NK-92 (cell line): Measurements from ENCODE around the gene PLPP3.

Experiments used
- DNase-seq: peaks from one replicate; lab custom pipeline; 2025; ENCODE audit not compliant: unreplicated experiment; lab: John Stamatoyannopoulos, UW

PLPP3 gene

DNA sequence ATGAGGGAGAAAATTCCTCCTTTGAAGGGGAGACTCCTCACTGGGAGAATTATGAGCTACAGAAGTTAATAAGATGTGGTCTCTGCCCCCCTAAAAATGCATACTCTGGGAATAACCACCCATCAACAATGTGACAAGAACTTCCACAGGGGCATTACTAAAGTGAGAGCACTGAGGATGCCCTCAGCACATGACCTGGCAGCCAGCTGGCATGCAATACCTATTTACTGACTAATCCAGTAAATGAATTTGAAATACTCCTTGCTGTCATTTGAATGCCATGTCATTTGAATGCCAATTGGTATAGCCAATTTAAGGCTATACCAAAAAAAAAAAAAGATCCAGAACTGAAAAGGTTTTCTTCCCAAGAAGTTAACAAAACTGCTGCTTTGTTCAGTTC lies 30.8 kb downstream of the PLPP3 start:
- DNase-seq = no peak

DNA sequence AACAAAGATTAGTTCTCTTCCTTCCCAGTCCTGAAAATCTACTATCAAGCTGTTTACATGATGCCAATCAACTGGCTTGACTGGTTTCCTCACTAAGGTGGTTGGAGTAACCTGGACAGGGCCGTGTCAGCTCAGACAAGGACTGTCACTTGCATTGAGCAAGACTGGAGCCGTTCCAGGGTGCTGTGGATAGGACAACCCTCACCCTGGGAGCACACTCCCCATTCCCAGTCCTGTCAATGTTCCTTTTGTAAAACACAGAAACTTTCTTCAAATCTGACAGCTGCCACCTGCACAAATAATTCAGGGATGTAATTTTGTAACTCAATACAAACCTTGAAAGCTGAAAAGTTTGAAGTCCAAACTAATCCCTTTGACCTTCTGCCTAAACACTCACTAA lies 31.4 kb downstream of the PLPP3 start:
- DNase-seq = no peak

DNA sequence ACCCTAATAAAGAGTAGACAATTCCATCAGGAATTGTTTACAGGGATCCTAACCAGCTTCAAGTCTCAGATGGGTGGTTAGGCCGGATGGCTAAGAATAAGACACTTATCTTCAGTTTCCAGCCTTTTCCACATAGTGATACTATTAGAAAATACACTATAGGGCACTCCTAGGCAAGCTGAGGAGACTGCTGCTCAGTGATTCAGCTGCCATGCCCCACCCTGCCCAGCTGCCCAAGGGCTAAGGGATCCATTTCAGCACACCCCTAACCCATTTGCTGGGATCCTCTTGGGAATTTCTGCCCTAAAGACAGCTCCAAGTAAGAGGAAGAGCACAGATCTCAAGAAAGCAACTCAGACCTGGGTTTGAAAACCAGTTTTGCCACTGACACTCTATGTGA lies 31.9 kb downstream of the PLPP3 start:
- DNase-seq = no peak

DNA sequence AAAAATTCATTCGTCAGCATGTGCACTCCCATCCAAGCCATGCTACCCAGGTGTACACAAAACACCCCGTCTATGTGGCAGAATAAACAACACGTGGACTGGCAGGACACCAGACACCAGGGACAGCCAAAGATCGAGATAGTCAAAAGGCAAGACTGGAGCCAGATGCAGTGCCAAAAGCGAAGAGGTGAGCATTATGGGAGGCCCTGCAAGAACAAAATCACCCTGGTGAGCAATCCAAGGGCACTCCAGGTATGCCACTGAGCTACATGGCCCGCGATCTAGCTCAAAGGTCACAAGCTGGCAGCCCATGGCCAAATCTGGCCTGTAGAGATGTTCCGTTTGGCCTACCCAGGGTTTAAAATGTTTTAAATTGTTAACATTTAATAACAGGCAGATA lies 33.7 kb downstream of the PLPP3 start:
- DNase-seq = no peak

DNA sequence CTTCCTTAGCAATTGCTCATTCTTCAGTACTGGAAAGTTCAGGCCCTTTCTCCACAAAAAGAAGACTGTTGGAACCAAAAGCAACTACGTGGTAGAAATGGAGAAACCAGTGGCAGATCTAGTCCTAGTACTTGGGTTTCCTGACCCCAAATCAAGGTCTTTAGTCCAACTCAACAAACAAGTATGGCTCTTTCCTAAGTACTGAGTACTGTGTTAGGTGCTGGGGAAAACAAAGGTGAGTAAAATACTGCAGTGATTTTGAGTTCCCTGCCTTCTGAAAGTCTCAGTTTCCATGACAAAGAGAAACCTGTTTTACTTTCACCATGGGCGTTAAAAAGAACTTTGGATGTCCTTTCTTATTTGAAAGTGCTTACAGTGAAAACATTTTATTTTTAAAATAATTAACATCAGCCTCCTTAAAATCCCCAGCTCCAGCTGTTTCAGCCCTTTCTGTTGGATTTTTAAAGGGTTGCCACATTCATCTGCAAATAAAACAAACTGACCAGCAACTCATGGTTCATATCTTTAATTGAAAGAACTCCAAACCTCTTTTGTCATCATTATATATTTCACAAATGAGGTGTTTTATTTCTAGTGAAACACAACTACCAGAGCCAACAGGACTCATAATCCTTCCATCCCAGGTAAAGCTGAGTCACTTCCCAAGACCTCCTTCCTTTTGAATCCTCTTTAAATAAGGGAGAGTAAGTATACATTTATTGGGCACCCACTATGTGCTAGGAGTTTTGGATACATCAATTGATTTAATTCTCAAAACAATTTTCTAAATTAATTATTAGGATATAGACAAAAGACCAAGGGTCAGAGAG lies 35.4 kb downstream of the PLPP3 start:
- no peak for DNase-seq

DNA sequence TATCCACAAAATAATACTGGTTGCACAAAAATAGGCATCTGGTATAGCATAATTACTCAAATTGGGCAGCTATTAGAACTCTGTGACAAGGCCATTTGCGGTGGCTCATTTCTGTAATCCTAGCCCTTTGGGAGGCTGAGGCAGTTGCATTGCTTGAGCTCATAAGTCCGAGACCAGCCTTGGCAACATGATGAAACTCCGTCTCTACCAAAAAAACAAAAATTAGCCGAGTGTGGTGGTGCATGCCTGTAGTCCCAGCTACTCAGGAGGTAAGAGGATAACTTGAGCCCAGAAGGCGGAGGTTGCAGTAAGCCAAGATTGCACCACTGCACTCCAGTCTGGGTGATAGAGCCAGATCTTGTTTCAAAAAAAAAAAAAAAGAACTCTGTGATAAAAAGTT lies 36.7 kb downstream of the PLPP3 start:
- DNase-seq = no peak

DNA sequence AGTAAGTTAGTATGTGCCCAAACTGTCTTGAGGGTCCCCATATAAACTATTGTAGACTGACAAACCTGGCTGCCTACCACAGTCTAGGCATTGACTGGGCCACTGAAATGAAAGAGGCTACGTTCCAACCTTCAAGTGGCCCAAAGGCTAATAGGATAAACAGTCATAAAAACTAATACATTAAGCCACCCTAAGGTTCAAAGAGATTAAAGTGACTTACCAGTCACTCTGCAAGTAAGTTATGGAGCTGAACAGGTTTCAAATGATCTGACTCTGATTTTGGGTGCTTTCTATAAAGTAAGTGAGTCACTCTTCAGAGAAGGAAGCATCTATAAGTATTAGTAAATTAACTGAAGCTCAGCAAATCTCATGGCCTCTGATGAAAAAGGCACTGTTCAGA lies 38.0 kb downstream of the PLPP3 start:
- DNase-seq = no peak

DNA sequence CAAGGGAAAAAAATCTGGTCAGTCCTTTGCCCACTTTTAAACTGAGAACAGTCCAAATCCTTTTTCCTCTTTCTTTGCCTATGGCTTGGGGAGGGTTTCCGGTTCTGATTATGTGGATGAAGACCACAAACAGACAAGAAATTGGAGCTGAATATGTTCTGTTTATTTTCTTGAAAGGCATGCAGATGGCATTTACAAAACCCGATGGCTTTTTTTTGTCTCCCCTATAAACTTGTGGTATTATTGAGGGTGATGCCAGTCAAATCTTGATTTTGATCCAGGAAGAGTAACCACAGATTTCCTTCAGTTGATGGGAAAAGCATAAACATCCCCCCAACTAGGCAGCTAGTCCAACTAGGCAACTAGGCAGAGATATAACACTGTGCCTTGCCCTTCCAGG lies 38.9 kb downstream of the PLPP3 start:
- no peak for DNase-seq

DNA sequence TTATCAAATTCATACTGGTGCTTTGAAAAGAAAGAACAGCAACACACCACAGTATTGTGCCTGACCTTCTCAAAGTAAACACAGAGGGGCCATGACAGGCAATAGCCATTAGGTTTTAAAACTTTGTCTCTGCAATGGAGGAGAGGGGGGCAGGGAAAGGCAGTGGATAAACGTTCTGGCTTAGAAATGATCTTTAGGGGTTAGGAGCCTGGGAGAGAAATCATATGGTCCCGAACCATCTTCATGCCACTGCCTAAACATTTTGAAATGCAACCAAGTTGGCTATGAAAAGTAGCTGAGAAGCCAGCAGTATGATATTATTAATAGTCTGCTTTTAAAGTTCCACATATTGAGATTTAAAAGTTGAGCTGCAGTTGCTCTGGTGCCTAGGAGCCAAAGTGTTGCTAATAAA lies 39.8 kb downstream of the PLPP3 start:
- no peak for DNase-seq

DNA sequence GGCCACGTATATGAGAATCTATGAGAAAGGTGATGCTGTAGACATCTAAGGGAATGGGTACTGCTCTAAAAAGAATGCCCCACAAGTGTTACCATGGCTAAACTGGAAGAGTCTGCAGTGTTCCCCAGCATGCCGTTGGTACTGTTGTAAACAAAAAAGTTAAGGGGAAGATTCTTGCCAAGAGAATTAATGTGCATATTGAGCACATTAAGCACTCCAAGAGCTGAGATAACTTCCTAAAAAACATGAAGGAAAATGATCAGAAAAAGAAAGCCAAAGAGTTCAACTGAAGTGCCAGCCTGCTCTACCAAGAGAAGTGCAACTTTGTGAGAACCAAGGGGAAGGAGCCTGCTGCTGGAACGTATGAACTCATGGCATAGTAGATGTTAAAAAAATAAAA lies 40.8 kb downstream of the PLPP3 start:
- DNase-seq = no peak

DNA sequence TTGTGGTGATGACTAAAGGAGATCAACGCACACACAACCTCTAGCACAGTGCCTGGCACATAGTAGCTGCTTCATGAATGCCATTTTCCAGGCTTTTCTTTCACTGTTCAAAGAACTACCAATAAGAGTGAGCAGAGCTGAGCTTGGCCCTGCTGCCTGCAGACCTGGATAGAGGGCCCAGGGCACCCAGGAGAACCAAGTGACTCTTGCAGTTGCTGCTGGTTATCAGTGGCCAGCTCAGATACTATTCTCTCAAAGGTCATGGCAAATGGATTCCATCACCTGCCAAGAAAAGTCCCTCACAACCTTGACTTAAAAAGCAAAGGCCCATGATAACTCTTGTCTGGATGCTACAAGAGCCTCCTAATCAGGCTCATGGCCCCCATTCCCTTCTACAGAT lies 41.7 kb downstream of the PLPP3 start:
- no peak for DNase-seq

DNA sequence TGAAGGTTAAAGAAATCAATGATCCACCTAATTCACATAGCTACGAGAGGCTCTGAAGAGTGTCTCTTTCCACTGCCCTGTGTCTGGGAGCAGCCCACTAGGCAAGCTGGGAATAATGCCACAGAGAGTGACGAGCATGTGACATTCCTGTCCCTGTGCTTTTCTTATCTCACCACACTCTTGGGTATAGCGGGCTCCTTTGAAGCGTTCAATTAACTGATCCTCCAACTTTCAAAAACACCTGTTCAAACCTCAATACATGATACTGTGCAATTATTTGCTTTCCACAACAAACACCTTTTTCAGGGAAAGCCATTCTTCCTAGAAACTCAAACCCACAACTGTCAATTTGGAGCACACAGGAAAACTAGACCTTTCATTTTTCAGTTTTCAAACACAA lies 43.4 kb downstream of the PLPP3 start:
- DNase-seq = no peak

DNA sequence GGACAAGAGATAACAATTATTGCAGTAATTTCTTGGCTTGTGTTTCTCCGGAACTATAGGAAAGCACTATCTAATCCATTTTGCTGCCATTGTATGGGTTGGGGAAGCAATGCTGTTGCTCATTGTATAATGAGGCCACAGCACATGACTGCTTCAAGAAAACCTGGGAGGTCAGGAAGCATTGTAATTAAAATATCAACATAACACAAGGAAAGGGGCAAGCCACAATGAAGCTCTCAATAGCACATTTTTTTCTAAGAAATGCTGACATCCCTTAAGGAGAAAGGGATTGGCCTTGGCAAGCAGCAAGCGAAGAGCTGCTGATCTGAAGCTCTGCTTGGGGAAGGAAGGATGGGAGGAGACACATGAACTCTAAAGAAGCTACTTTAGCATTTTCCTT lies 44.0 kb downstream of the PLPP3 start:
- no peak for DNase-seq

DNA sequence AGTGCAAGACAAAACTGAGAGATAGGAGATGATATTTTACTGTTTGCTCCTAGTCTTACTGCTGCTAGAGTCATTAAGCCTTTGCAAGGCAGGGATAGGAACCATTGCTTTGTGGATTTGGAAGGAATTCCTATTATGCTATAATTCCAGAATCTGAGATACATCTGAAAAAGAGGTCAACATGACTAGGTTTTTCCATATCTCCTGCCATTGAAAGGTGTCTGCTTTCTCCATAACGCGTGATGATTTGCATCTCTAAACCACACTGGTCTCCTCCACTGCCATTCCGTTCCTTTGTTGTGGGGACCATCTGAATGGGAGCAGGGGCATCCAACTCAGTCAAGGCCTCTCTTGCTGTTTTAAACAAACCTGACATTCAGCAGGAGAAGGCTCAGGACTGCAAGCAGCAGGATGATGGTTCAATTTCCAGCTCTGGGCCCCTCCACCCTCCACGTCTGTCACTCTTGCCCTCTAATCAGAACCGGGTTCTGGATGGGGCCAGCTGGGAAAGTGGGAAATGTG lies 45.2 kb downstream of the PLPP3 start:
- DNase-seq = no peak

DNA sequence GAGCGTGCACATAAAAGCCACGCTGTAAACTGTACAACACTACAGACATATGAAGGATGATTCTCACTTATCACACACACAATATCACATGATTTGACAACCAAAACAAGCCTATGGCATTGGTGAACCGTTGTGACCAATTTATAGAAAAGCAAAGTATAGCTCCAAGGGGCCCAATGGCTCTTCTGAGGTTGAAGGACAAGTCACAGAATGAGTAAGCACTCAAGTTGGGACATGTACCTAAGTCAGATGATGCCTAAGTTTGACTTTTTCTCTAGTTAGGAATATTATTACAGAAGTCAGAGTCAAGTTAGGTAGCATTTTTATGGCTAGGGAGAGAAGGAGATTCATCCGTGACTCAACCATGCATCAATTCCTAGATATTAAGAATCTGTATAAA lies 45.7 kb downstream of the PLPP3 start:
- no peak for DNase-seq

DNA sequence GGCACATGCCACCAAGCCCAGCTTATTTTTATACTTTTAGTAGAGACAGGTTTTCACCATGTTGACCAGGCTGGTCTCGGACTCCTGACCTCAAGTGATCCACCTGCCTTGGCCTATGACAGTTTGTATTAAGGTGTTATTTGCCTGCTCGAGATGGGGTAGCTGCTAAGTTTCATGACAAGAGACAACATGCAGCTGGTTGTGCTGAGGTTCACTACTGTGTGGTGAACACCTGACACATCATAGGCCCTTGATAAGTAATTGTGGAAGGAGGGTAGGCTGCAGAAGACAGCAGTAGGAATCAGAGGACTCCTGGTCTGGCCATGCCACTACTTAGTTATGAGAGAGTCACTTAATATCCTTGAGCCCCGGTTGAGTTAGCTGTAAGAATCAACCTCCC lies 46.2 kb downstream of the PLPP3 start:
- DNase-seq = no peak

DNA sequence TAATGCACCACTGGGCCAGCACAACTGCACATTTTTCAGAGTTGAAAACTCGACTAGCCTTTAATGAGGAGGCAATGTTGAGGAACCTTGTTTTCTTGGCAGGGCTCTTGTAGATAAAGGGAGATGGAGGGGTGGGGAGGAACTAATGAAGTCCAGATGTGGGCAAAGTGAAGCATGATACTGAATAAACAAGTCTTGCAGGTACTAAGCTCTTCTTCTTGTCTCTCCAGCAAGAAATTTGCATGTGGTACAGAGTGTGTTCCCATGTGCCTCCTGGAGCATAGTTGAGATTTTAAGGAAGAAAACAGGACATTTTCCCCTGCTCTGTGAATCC lies 47.0 kb downstream of the PLPP3 start:
- no peak for DNase-seq

DNA sequence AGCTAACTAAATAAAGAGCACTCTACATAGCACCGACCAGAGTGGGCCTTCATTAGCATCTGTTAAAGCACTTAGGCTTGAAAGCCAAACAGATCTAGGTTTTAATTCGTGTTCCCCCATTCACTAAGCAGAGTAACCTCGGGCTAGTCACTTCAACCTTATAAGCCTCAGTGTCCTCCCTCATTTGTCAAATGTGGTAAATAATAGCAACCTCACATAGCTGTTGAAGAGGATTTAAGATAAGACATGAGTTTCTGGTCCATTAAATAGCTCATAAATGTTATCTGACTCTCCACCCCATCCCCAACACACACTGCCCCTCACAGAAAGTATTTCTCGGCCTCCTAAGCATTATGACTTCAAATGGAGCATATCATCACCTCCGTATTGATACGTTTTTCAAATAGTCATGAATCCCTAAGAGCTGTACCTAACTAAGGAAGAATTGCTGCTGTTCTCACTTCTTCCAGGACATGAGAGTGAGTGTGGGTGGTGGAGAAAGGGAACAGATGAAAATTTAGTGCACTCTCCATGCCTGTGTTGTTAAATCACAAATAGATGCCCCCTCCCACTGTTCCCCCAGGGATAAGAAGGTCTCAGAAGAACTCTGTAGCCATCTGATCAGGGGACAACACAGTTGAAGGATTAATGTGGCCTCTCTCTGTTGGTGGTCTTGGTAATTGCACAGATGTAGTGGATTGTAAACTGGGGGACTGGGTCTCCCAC lies 47.6 kb downstream of the PLPP3 start:
- no peak for DNase-seq

DNA sequence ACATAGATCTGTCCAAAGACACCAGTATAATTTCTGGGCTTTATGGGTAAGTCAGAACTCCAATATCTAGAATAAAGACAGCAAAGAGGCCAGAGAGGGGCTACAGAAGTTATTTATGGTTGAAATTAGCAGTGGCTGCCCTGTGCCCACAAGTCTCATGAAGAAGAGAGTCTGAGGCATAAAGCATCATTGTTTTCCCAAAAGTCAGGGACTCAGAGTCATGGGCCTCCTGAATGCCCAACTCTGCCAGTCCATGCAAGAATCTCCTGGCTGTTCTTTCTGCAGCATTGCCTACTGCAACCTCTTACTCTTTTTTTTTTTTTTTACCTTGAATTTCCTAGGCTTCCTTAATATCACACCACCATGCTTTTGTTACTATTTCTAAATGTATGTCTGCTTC lies 49.6 kb downstream of the PLPP3 start:
- no peak for DNase-seq

DNA sequence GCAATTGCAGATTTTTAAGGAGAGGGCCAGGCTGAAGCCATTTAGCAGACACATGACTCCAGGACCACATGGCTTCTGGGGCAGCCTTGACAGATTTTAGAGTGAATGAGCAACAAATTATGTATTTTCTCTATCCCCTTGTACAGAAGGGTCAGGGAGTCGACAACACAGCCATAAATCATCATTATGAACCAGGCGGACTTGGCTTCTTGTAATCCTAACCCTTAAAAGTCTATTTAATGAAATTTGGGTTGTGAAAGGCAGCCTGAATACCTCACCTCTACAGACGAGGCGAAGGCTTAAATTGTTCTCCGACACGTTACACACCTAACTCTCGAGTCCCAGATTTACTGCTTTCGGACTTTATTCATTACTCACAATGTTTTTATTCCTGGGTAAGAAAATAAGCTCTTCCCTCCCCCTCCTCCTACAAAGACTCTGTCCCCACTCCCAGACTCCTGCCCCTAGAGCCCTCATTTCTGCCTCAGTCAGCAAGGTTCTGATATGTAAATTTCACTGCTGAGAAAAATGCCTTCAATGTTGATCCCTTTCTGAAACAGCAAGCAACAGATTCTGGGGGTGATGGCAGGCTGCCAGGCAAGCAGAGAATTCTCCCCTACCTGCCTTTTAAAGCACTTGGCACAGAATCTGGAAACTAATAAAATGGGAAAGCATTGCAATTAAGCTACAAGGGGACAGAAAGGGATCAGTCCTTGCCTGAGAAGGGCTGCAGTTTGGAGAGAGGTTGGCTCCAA lies 51.6 kb downstream of the PLPP3 start:
- no peak for DNase-seq

DNA sequence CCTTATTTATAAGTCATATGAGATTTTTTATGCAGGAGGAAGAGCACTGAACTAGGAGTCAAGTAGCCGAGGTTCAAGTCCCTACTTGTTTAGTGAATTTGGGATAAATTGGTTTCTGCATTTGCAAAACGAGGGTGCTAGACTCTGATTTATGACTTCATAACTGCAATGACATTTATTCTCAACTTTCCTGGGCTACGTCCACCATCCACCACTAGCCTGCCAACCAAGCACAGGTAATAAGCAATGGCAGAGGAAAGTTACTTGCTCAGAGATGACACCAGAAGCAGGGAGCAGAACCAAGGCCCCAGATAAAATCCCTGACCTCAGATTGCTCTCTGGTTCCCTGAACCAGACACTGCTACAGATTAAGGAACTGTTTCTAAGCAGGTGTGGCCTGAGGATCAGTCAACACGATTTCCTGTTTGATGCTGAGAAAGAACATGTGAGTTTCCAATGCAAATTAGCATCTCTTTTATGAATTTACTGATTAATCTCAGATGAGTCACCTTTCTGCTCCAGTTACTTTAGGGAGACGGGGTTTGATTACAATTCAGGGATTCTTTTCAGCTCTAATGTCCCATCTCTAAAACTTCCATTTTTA lies 52.7 kb downstream of the PLPP3 start:
- DNase-seq = no peak
